SK-N-SH (cell line): ENCODE data around the gene CFAP20DC. TPM values are rescaled to one million over a fixed set of nuclear protein-coding genes. Genes with fewer than 3 reads are reported as not detected.

Experiments used
- CTCF ChIA-PET: fragments of 300-600, 350-600 bp; formaldehyde crosslinking; extraction: SDS; loops from one replicate; lab custom pipeline; 2021; lab: Yijun Ruan, JAX
- POLR2A ChIA-PET: fragments of 350-600 bp; sonication (Branson Sonifier 250); formaldehyde crosslinking; extraction: SDS; loops from one replicate; lab custom pipeline; 2020; ENCODE audit warnings: antibody characterized with exemption, inconsistent platforms; lab: Yijun Ruan, JAX
- DNase-seq: peaks from one replicate; pipeline ENCODE4 v3.0.0; 2012
- H2AFZ ChIP-seq: fragments of 200-600 bp; sonication (generic); 2 replicates; pipeline ENCODE4 v1.8.1; 2016; ENCODE audit warnings: antibody characterized with exemption, mild to moderate bottlenecking, low read depth
- H3F3A ChIP-seq: fragments of 200-600 bp; sonication (generic); replicated peaks from 2 replicates; pipeline ENCODE3; 2016; ENCODE audit warnings: antibody characterized with exemption, mild to moderate bottlenecking; ENCODE audit not compliant: insufficient read depth
- H3K27ac ChIP-seq, 2 experiments: fragments of 200-500 bp in 1 of 2; fragments of 200-600 bp in 1 of 2; sonication (Bioruptor generic) in 1 of 2; sonication (generic), shearing (Covaris generic) in 1 of 2; 2 replicates each; pipeline versions ENCODE4 v1.5.1 to v1.6.1; 2014 to 2016; ENCODE audit warnings: low read depth in 2 of 2, inconsistent platforms in 1 of 2, low read length in 1 of 2, mild to moderate bottlenecking in 1 of 2, mixed read lengths in 1 of 2
- H3K27me3 ChIP-seq: fragments of 200-600 bp; sonication (generic), shearing (Covaris generic); 2 replicates; pipeline ENCODE4 v1.6.1; 2016; ENCODE audit warnings: mixed run types; ENCODE audit not compliant: insufficient read depth
- H3K36me3 ChIP-seq, 2 experiments: fragments of 200-500 bp in 1 of 2; fragments of 200-600 bp in 1 of 2; sonication (Bioruptor generic) in 1 of 2; sonication (generic) in 1 of 2; replicated peaks in 1 of 2; 2 replicates each; pipeline versions ENCODE3 to v1.5.1; 2014 to 2016; ENCODE audit warnings: low read length in 1 of 2, mild to moderate bottlenecking in 1 of 2; ENCODE audit not compliant: insufficient read depth in 2 of 2, control insufficient read depth in 1 of 2
- H3K4me1 ChIP-seq, 2 experiments: fragments of 200-500 bp in 1 of 2; fragments of 200-600 bp in 1 of 2; sonication (Bioruptor generic) in 1 of 2; sonication (generic), shearing (Covaris generic) in 1 of 2; 2 replicates each; pipeline versions ENCODE4 v1.5.1 to v1.6.1; 2014 to 2016; ENCODE audit warnings: low read depth in 1 of 2, low read length in 1 of 2, mixed run types in 1 of 2; ENCODE audit not compliant: insufficient read depth in 2 of 2, control insufficient read depth in 1 of 2
- H3K4me2 ChIP-seq: fragments of 200-600 bp; sonication (generic), shearing (Covaris generic); 2 replicates; pipeline ENCODE4 v1.6.1; 2017; ENCODE audit warnings: mixed run types
- H3K4me3 ChIP-seq, 2 experiments: fragments of 200-500 bp in 1 of 2; fragments of 200-600 bp in 1 of 2; sonication (Bioruptor generic) in 1 of 2; sonication (generic), shearing (Covaris generic) in 1 of 2; 2 replicates each; pipeline versions ENCODE4 v1.5.1 to v1.8.1; 2014 to 2016; ENCODE audit warnings: low read depth in 2 of 2, inconsistent platforms in 1 of 2, low read length in 1 of 2, mild to moderate bottlenecking in 1 of 2, mixed read lengths in 1 of 2, moderate library complexity in 1 of 2
- H3K79me2 ChIP-seq: fragments of 200-600 bp; sonication (generic); 2 replicates; pipeline ENCODE4 v1.8.1; 2017; ENCODE audit warnings: mild to moderate bottlenecking; ENCODE audit not compliant: insufficient read depth
- H3K9ac ChIP-seq: fragments of 200-600 bp; sonication (generic); 2 replicates; pipeline ENCODE4 v1.6.1; 2017; ENCODE audit warnings: mixed run types
- H3K9me2 ChIP-seq: fragments of 200-600 bp; sonication (generic); 2 replicates; pipeline ENCODE4 v1.6.1; 2017; ENCODE audit warnings: mixed run types
- H3K9me3 ChIP-seq: fragments of 200-600 bp; sonication (generic); 2 replicates; pipeline ENCODE4 v1.6.1; 2017; ENCODE audit warnings: mixed run types, mild to moderate bottlenecking, moderate library complexity
- H4K20me1 ChIP-seq: fragments of 200-600 bp; sonication (generic); 2 replicates; pipeline ENCODE4 v1.6.1; 2017; ENCODE audit warnings: mild to moderate bottlenecking, mixed run types; ENCODE audit not compliant: insufficient read depth
- CHD2 ChIP-seq: fragments of 150-350 bp; IDR thresholded peaks from 2 replicates; pipeline ENCODE4 v1.6.1; 2018; ENCODE audit warnings: low read length; ENCODE audit not compliant: partially characterized antibody
- CTCF ChIP-seq: fragments of 200-600 bp; sonication (generic); IDR thresholded peaks from 2 replicates; pipeline ENCODE4 v1.6.1; 2017; ENCODE audit warnings: antibody characterized with exemption, mild to moderate bottlenecking, moderate library complexity
- ELF1 ChIP-seq: IDR thresholded peaks from 2 replicates; pipeline ENCODE4 v1.4.0; 2012
- EP300 ChIP-seq, 2 experiments: IDR thresholded peaks; 2 replicates each; pipeline versions ENCODE4 v1.4.0 to v1.6.1; 2012; ENCODE audit warnings: borderline replicate concordance in 1 of 2, low read depth in 1 of 2, low read length in 1 of 2
- FOXJ3 ChIP-seq: sonication (generic); formaldehyde crosslinking; IDR thresholded peaks from 2 replicates; pipeline ENCODE4 v1.5.1; 2020; ENCODE audit warnings: mild to moderate bottlenecking, missing genetic modification reagents
- GABPA ChIP-seq: IDR thresholded peaks from 2 replicates; pipeline ENCODE4 v1.4.0; 2012; ENCODE audit warnings: low read depth, mild to moderate bottlenecking
- IRF3 ChIP-seq: fragments of 150-350 bp; IDR thresholded peaks from 2 replicates; pipeline ENCODE4 v1.6.1; 2016; ENCODE audit warnings: mild to moderate bottlenecking, low read depth, low read length
- MXI1 ChIP-seq: IDR thresholded peaks from 2 replicates; pipeline ENCODE4 v1.6.1; 2012; ENCODE audit warnings: mild to moderate bottlenecking, low read depth, low read length, improper control_type of control experiment
- NFIC ChIP-seq: IDR thresholded peaks from 2 replicates; pipeline ENCODE4 v1.4.0; 2012; ENCODE audit warnings: borderline replicate concordance
- NRF1 ChIP-seq: IDR thresholded peaks from 2 replicates; pipeline ENCODE4 v1.6.1; 2012; ENCODE audit warnings: low read depth, mild to moderate bottlenecking, low read length
- PBX3 ChIP-seq: IDR thresholded peaks from 2 replicates; pipeline ENCODE4; 2012
- POLR2AphosphoS5 ChIP-seq: IDR thresholded peaks from 2 replicates; pipeline ENCODE4 v1.6.1; 2012; ENCODE audit warnings: low read depth, low read length
- RXRA ChIP-seq: IDR thresholded peaks from 2 replicates; pipeline ENCODE4 v1.4.0; 2012; ENCODE audit warnings: low read depth, mild to moderate bottlenecking, borderline replicate concordance
- TAF1 ChIP-seq: IDR thresholded peaks from 2 replicates; pipeline ENCODE4 v1.6.1; 2012; ENCODE audit warnings: low read depth, mild to moderate bottlenecking, low read length, moderate library complexity, borderline replicate concordance
- TEAD4 ChIP-seq: IDR thresholded peaks from 2 replicates; pipeline ENCODE4 v1.4.0; 2012; ENCODE audit warnings: mild to moderate bottlenecking, borderline replicate concordance; ENCODE audit not compliant: insufficient read depth
- USF2 ChIP-seq: fragments of 150-350 bp; IDR thresholded peaks from 2 replicates; pipeline ENCODE4 v1.6.1; 2017; ENCODE audit warnings: antibody characterized with exemption, low read length, low read depth, borderline replicate concordance
- YY1 ChIP-seq: IDR thresholded peaks from 2 replicates; pipeline ENCODE4 v1.4.0; 2012; ENCODE audit warnings: low read depth, mild to moderate bottlenecking
- WGBS: methylation state at CpG from one replicate; pipeline ENCODE4 v1.1.6; 2017; ENCODE audit warnings: low lambda C conversion rate; 5-methylcytosine and 5-hydroxymethylcytosine counted together
- polyA plus RNA-seq, 3 experiments: library from polyadenylated mRNA; depleted of rRNA; stranded (reverse); fragments of >200 nt; gene quantifications; 2 replicates each; pipeline ENCODE4 v1.2.3, GENCODE V29; 2012

CFAP20DC gene
- polyA plus RNA-seq, 1 of the 3 experiments (the other 2 are of a cell fraction), result 1.8 TPM

- Histone ChIP-seq H3K79me2 (no peaks in the 10 kb centered on the region), H3K9ac (no peak overlapping the region), H3K4me1 (no peaks in the 10 kb centered on the region)
- no peak for TF ChIP-seq RXRA
- TF ChIP-seq CHD2, result no peak
- no peak for TF ChIP-seq TAF1
- TF ChIP-seq FOXJ3 (CRISPR knock-in tag), result no peak
- TF ChIP-seq, all 33 proteins: peak for 0
- H3K4me2 ChIP-seq, result no peak overlapping the region
- ChIA-PET CTCF (no interaction called here), POLR2A (no interaction called here)
- H3F3A ChIP-seq, result no peaks in the 10 kb centered on the region
- no peaks in the 10 kb centered on the region for H4K20me1 ChIP-seq
- H3K9me2 ChIP-seq, result no peaks in the 10 kb centered on the region
- no peak overlapping the region for H3K4me3 ChIP-seq
- 88% methylated on average over 1 of the region's 1 CpG for WGBS
- H3K36me3 ChIP-seq, result no peaks in the 10 kb centered on the region
- H3K27me3 ChIP-seq, result no peaks in the 10 kb centered on the region
- H3K9me3 ChIP-seq, result no peaks in the 10 kb centered on the region
- DNase-seq, result no peak
- no peak overlapping the region for H2AFZ ChIP-seq
- no peak overlapping the region for H3K27ac ChIP-seq
Observed at GRCh38 chr3:58953288-58953687, 96.5 kb downstream of the CFAP20DC start.

- TF ChIP-seq MXI1, result no peak
- TF ChIP-seq NRF1, result no peak
- TF ChIP-seq USF2, result no peak
- TF ChIP-seq POLR2AphosphoS5, result no peak
- no peak for TF ChIP-seq TAF1
- TF ChIP-seq YY1, result no peak
- Histone ChIP-seq H3K27me3 (no peaks in the 10 kb centered on the region), H3K4me1 (no peaks in the 10 kb centered on the region), H3F3A (no peaks in the 10 kb centered on the region), H3K79me2 (no peaks in the 10 kb centered on the region), H3K9me3 (no peaks in the 10 kb centered on the region), H2AFZ (no peak overlapping the region), H4K20me1 (no peaks in the 10 kb centered on the region), H3K4me3 (no peak overlapping the region), H3K4me2 (no peak overlapping the region), H3K36me3 (no peaks in the 10 kb centered on the region), H3K9ac (no peak overlapping the region), H3K9me2 (no peaks in the 10 kb centered on the region), H3K27ac (no peak overlapping the region)
- ChIA-PET CTCF (no interaction called here), POLR2A (no interaction called here)
- no peak for DNase-seq
- 83% methylated on average over 4 of the region's 4 CpGs for WGBS
Observed at GRCh38 chr3:58952128-58952917, 97.5 kb downstream of the CFAP20DC start.

- Histone ChIP-seq H3K9ac (no peak overlapping the region), H3K27me3 (no peaks in the 10 kb centered on the region), H3K79me2 (no peaks in the 10 kb centered on the region), H3K36me3 (no peaks in the 10 kb centered on the region), H3F3A (no peaks in the 10 kb centered on the region), H3K9me3 (no peaks in the 10 kb centered on the region), H3K4me2 (no peak overlapping the region), H3K4me3 (no peak overlapping the region), H2AFZ (no peak overlapping the region), H3K9me2 (no peaks in the 10 kb centered on the region), H3K27ac (no peak overlapping the region), H3K4me1 (no peaks in the 10 kb centered on the region), H4K20me1 (no peaks in the 10 kb centered on the region)
- CTCF ChIA-PET, result no interaction called here
- 77% methylated on average over 1 of the region's 1 CpG for WGBS
- POLR2A ChIA-PET, result no interaction called here
- no peak for DNase-seq
- TF ChIP-seq YY1 (no peak), TEAD4 (no peak), IRF3 (no peak), MXI1 (no peak), GABPA (no peak), CTCF (no peak), ELF1 (no peak), PBX3 (no peak), EP300 (IDR thresholded peaks at IDR 0.05; ENCODE audit: borderline replicate concordance in 1 of 2, low read depth in 1 of 2, low read length in 1 of 2) (no peak), CHD2 (no peak), NFIC (no peak)
Observed at GRCh38 chr3:58948018-58948417, 101.8 kb downstream of the CFAP20DC start.
